ENCODE results near the gene TMEM229B.

The TMEM229B gene

DNA sequence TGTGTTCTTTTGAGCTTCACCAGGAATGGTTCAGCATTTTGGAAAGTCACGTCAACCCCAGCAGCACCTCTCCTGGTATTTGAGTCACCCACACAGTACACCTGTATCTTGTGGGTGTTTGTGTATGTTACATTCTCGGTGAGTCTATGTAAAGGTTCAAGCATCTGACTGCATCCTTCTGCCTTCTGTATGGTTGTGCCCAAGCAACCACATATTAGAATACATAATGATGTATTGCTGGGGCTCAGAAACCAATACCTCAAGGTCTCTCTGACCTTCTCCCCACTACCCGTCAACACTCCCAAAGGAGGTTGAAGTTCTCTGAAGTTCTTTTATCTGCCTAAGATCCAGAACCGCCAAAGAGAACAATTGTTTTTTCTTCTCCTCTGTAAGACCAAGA is 9.2 kb upstream of the TMEM229B start:
- FAIRE-seq (no peak), DNase-seq (ENCODE audit: insufficient read length, low spot score) (no peak)
- TF ChIP-seq, protein P1, sequence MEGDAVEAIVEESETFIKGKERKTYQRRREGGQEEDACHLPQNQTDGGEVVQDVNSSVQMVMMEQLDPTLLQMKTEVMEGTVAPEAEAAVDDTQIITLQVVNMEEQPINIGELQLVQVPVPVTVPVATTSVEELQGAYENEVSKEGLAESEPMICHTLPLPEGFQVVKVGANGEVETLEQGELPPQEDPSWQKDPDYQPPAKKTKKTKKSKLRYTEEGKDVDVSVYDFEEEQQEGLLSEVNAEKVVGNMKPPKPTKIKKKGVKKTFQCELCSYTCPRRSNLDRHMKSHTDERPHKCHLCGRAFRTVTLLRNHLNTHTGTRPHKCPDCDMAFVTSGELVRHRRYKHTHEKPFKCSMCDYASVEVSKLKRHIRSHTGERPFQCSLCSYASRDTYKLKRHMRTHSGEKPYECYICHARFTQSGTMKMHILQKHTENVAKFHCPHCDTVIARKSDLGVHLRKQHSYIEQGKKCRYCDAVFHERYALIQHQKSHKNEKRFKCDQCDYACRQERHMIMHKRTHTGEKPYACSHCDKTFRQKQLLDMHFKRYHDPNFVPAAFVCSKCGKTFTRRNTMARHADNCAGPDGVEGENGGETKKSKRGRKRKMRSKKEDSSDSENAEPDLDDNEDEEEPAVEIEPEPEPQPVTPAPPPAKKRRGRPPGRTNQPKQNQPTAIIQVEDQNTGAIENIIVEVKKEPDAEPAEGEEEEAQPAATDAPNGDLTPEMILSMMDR (IDR thresholded peaks at IDR 0.05; ENCODE audit: insufficient read depth, missing control alignments) = no peak

DNA sequence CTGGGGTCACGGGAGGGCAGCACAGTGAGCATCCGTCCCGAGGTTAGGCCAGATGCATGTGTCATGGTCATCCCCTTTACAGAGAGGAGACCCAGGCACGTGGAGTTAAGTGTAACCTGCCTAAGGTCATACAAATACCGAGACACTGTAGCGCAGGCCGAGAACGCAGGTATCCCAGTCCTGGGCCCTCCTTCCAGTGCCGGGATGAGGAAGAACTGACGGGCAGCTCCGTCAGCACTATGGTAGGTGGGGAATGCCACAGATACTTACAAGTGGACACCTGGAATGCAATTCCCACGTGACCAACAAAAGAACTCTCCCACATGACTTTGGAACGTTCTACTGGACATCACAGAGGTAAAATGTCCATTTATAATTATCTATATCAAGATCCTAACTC is 8.7 kb upstream of the TMEM229B start:
- no peak for FAIRE-seq
- TF ChIP-seq, protein P1 (IDR thresholded peaks at IDR 0.05; ENCODE audit: insufficient read depth, missing control alignments) = no peak
- DNase-seq (ENCODE audit: insufficient read length, low spot score) = no peak

DNA sequence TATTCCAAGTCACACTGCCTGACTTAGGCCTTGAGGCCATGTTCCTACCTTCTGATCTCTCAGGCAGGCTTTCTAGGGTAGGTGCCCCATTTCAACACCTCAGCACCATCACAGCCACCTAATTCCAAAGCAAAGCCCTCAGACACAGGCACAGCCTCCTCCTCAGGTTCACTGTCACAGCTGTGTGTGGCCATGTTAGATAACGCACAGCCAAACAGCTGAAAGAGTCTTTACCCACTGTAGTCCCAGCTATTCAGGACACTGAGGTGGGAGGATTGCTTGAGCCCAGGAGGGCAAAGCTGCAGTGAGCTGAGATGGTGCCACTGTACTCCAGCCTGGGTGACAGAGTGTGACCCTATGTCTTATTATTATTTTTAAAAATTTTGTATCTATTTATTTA is 7.3 kb upstream of the TMEM229B start:
- DNase-seq (ENCODE audit: insufficient read length, low spot score) = no peak
- no peak for FAIRE-seq
- TF ChIP-seq, protein P1 (IDR thresholded peaks at IDR 0.05; ENCODE audit: insufficient read depth, missing control alignments) = no peak

DNA sequence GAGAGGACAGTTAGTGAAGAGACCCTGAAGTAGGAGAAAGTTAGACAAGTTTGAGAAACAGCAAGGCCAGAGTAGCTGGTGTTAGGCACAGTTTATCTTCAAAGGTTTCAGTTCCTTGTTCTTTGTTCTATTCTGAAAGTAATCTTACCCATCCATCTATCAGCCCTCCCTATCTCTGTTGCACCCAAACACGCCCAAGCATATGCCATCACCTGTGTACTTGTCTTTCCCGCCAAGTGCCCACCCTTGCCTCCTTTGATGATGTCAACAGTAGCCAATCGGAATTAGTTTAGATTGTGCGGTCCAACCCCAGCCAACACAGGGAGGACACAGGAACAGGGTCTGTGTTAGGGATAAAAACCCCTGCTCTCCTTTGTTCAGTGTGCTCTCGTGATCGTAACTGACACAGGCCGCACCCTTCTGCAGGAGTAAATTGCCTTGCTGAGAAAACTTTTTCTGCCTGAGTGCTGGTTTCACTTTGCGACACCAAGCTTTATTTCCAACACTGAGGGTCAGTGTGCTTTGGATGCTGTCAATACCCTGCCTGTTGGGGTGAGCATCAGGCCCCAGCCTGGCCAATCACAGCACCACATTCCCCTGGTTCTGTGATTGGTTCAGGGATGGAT is 4.7 kb upstream of the TMEM229B start:
- no peak for FAIRE-seq
- TF ChIP-seq, protein P1 (IDR thresholded peaks at IDR 0.05; ENCODE audit: insufficient read depth, missing control alignments) = no peak
- no peak for DNase-seq (ENCODE audit: insufficient read length, low spot score)

DNA sequence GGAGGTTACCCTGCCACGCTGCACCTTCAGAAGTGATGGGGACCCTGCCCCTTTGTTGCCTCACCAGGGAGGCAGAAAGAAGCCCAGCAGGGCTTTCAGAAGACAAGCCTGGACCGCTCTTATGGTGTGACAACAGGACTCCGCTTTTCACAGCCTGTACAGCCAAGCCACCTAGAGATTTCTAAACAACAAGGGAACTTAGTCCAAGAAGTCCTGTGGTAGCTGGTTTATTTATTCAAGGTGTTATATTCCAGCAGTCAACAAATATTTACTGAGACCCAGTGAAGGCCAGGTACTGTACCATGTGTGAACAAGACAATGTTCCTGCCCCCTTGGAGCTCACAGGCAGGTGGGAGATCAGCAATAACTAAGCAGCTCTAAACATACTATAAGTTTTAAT is 4.0 kb upstream of the TMEM229B start:
- FAIRE-seq (no peak), DNase-seq (ENCODE audit: insufficient read length, low spot score) (no peak)
- TF ChIP-seq, protein P1 (IDR thresholded peaks at IDR 0.05; ENCODE audit: insufficient read depth, missing control alignments) = no peak

DNA sequence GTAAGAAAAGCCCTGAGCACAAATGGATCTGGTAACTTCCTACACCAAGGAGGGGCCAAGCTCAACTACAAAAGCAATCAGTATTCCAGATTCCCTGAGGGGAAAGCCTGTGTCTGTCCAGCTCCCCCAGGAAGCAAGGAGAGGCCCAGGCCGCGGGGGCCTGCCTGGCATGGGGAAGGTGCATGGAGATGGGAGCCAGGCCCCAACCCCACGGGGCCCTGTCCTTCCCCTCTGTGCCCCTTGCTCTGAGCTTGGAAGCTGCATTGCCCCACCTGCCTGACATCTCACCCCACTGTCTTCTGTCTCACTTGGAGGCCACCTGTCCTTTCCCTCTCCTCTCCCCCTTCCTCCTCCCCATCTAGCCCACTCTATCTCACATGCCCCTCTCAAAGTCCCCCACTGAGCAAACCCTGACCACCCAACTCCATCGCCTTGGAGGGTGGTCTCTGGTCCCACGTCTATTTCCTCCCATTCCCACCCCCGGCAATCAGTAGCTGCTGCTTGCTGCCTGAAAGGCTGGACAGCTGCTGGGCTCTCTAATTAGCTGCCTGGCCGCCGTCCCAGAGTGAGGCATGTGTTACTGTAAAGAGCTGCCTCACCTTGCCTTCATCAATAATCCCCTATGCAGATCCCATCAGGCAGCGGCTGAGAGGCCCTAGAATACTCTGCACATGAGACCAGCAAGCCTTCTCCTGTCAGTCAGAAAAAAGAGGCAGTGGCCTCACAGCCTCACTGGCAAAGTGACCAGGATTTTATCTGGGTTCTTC is 3.4 kb upstream of the TMEM229B start:
- FAIRE-seq (no peak), DNase-seq (ENCODE audit: insufficient read length, low spot score) (no peak)
- TF ChIP-seq, protein P1 (IDR thresholded peaks at IDR 0.05; ENCODE audit: insufficient read depth, missing control alignments) = no peak

DNA sequence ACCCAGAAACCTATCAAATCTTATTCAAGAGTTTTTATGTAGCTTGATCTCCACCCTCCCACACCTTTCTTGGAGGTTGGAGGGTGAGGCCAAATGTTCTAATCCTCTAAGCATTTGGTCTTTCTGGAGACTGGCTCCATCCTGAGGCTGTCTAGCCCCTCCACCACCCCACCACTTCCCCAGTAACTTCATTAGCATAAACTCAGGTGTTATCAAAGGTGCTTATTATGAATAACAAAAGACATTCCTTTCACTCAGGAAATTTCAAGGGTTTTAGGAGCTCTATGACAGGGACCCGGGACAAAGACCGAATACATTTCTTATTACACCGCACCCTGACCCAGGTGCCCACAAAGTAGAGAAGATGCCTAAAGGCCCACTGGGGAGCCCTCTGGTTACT is 2.8 kb upstream of the TMEM229B start:
- TF ChIP-seq, protein P1 (IDR thresholded peaks at IDR 0.05; ENCODE audit: insufficient read depth, missing control alignments) = no peak
- no peak for FAIRE-seq
- no peak for DNase-seq (ENCODE audit: insufficient read length, low spot score)
